HEK293T (cell line): ENCODE results near the gene ZNHIT6.

Experiments used
- ARNT ChIP-seq: fragments of 450-650 bp; IDR thresholded peaks from 2 replicates; pipeline ENCODE4 v1.6.1; 2017; ENCODE audit warnings: mild to moderate bottlenecking
- BHLHE40 ChIP-seq: fragments of 450-650 bp; IDR thresholded peaks from 2 replicates; pipeline ENCODE4 v1.6.1; 2016; ENCODE audit warnings: mild to moderate bottlenecking, moderate library complexity, borderline replicate concordance
- FOXK2 ChIP-seq: fragments of 450-650 bp; IDR thresholded peaks from 2 replicates; pipeline ENCODE4 v1.6.1; 2016; ENCODE audit warnings: mild to moderate bottlenecking
- FOXM1 ChIP-seq: fragments of 450-650 bp; IDR thresholded peaks from 2 replicates; pipeline ENCODE4 v1.6.1; 2017; ENCODE audit warnings: mild to moderate bottlenecking, borderline replicate concordance
- HDGF ChIP-seq: fragments of 450-650 bp; IDR thresholded peaks from 2 replicates; pipeline ENCODE4 v1.6.1; 2017; ENCODE audit warnings: antibody characterized with exemption, borderline replicate concordance
- L3MBTL2 ChIP-seq: fragments of 450-650 bp; conservative IDR thresholded peaks from 2 replicates; pipeline ENCODE4 v1.6.1; 2016; ENCODE audit warnings: mild to moderate bottlenecking
- SP1 ChIP-seq: fragments of 450-650 bp; IDR thresholded peaks from 2 replicates; pipeline ENCODE4 v1.6.1; 2017
- SUZ12 ChIP-seq: fragments of 450-650 bp; IDR thresholded peaks from 2 replicates; pipeline ENCODE4 v1.6.1; 2016; ENCODE audit warnings: mild to moderate bottlenecking
- TARDBP ChIP-seq: fragments of 450-650 bp; IDR thresholded peaks from 2 replicates; pipeline ENCODE4 v1.6.1; 2016

GRCh38 chr1:85615586-85616363 lies 92.5 kb downstream of the ZNHIT6 start:
- TF ChIP-seq HDGF (no peak), SUZ12 (no peak), L3MBTL2 (no peak), SP1 (no peak), ARNT (no peak), TARDBP (no peak), FOXK2 (no peak), BHLHE40 (no peak), FOXM1 (no peak)
